GM23248 (cell line): ENCODE measurements around the gene CEP290.

Source experiments
- EZH2 ChIP-seq: fragments of 200-600 bp; sonication (generic); IDR thresholded peaks from 2 replicates; pipeline ENCODE4 v1.6.1; 2018; ENCODE audit warnings: antibody characterized with exemption, mild to moderate bottlenecking; ENCODE audit not compliant: insufficient read depth, poor library complexity, severe bottlenecking
- EZH2phosphoT487 ChIP-seq: fragments of 200-600 bp; sonication (generic); IDR thresholded peaks from 2 replicates; pipeline ENCODE4 v1.6.1; 2018; ENCODE audit warnings: antibody characterized with exemption, moderate library complexity, mild to moderate bottlenecking, low read depth; ENCODE audit not compliant: insufficient read depth

DNA sequence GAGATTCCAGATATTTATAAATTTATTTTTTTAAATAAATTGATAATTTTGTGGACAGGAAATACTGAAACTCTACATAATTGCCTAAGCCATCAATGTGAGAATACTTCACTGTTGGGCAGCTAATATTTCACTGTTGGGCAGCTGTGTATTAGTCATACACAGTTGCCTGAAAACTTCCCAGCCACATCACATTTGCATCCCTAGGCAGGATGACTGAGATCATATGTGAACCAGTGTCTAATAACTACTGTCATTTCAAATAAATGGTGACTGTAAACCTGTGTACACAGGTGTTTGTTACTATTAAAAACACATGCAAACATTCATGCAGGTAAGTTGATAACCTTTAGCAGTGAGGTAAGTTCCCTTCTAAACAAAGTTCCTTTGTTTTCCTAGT, 44.1 kb upstream of the CEP290 start:
- TF ChIP-seq EZH2phosphoT487 (no peak), EZH2 (no peak)
